Measurements from ENCODE around the gene XRN2.

The XRN2 gene

DNA sequence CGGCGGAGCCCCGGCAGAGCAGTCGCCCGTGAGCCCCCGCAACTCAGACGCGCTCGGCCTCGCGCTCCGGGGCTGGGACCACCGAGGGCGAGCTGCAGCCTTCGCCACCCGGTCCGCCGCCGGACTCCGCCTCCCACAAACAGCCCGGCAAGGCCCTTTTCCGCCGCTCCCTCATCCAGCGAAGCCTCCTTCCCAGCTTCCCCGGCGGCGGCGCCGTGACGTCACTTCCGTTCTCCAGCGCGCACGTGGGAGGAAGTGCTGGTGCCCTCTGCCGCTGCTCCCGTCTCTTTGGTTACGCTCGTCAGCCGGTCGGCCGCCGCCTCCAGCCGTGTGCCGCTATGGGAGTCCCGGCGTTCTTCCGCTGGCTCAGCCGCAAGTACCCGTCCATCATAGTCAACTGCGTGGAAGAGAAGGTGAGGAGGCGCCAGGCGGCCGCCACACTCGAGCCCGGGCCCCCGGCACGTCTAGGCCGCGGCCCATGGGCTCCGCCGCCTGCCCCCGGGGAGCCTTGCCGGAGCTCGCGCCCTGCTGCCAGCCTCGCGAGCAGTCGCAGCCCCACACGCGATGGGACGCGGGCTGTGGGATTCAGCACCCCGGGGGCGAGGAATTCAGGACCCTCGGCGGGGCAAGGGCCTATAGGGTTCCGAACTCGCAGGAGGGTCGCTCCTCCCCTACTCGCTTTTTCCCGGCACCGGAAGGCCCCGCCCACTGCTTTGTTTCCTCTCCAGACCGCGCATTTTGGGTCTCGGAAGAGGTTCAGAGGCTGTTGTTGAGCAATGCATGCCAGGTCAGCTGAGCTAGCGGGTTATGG lies at the start of gene XRN2:
Gene XRN2 (plus strand): TSS at position 271 of the 811 bp plus-strand sequence. CDS start 68 bp downstream, at position 339.
- H3K4me1 ChIP-seq (ENCODE audit: control insufficient read depth, insufficient read depth, low read length), result peaks cover 14% of the 10 kb centered on the region
- peak within 1 kb of the TSS; percentile 82 for H3K4me3 ChIP-seq (ENCODE audit: low read depth, low read length)
- peak within 1 kb of the TSS; percentile 99 for H3K27ac ChIP-seq (ENCODE audit: low read depth, low read length)

DNA sequence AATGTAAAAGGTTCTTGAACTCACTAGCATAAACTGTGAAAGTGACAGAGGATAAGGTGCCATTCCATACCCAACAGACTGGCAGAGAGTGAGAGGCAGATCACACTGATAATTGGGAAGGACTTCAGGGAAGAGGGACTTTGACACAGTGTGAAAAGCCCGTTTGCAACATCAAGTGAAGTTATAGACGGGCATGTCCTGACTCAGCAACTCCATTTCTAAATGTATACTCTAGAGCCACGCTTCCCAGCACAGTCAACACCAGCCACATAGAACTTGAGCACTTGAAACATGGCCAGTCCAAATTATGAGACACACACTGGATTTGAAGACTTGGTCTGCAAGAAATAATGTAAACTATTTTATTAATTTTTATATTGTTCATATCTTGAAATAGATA lies 45.9 kb upstream of the XRN2 start:
- no peak overlapping the region for H3K9ac ChIP-seq (ENCODE audit: low read length)
- no peaks in the 10 kb centered on the region for H3K36me3 ChIP-seq (ENCODE audit: control insufficient read depth, insufficient read depth, low read length)
- H3K4me3 ChIP-seq (ENCODE audit: low read depth, low read length), result no peak overlapping the region
- no peaks in the 10 kb centered on the region for H3K9me3 ChIP-seq (ENCODE audit: control insufficient read depth, insufficient read depth, low read depth, low read length)
- H3K27me3 ChIP-seq (ENCODE audit: control insufficient read depth, insufficient read depth, low read length), result no peaks in the 10 kb centered on the region
- no peaks in the 10 kb centered on the region for H3K4me1 ChIP-seq (ENCODE audit: control insufficient read depth, insufficient read depth, low read length)
- H3K27ac ChIP-seq (ENCODE audit: low read depth, low read length), result no peak overlapping the region

More for the DNA sequence above, at the start of gene XRN2:
- no peaks in the 10 kb centered on the region for H3K9me3 ChIP-seq (ENCODE audit: control insufficient read depth, insufficient read depth, low read depth, low read length)
- H3K9ac ChIP-seq (ENCODE audit: low read length), result peak within 1 kb of the TSS; percentile 100
- peaks cover 4% of the 10 kb centered on the region for H3K36me3 ChIP-seq (ENCODE audit: control insufficient read depth, insufficient read depth, low read length)
- no peaks in the 10 kb centered on the region for H3K27me3 ChIP-seq (ENCODE audit: control insufficient read depth, insufficient read depth, low read length)

DNA sequence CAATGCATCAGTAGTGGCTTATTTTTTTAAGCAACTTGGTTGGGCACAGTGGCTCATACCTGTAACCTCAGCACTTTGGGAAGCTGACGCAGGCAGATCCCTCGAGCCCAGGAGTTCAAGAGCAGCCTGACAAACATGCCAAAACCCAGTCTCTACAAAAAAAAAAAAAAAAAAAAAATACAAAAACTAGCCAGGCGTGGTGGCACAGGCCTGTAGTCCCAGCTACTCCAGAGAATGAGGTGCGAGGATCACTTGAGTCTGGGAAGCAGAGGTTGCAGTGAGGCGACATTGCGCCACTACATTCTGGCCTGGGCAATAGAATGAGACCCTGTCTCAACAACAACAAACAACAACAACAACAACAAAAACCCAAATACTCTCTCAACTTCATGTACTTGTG lies 44.7 kb upstream of the XRN2 start:
- Histone ChIP-seq H3K9ac (ENCODE audit: low read length) (no peak overlapping the region), H3K4me1 (ENCODE audit: control insufficient read depth, insufficient read depth, low read length) (no peaks in the 10 kb centered on the region), H3K27ac (ENCODE audit: low read depth, low read length) (no peak overlapping the region), H3K9me3 (ENCODE audit: control insufficient read depth, insufficient read depth, low read depth, low read length) (no peaks in the 10 kb centered on the region), H3K4me3 (ENCODE audit: low read depth, low read length) (no peak overlapping the region), H3K27me3 (ENCODE audit: control insufficient read depth, insufficient read depth, low read length) (no peaks in the 10 kb centered on the region), H3K36me3 (ENCODE audit: control insufficient read depth, insufficient read depth, low read length) (no peaks in the 10 kb centered on the region)

DNA sequence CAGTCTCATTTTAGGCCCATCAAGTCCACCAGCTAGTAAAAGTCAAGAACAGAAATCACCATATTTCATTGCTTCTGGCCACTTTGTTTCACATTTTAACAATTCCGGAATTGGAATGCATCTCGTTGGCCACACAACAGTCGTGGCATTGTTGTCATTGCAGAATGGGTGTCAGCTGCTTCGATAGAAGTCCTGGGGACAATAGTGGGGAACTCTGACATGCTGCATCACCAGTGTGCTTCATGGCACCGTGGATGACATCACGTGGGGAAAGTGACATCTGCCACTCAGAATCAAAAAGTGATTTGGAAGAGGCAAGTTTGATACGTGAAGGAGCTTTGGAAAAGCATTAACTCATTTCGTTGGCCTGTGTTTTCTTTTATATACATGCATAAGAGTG lies 43.8 kb upstream of the XRN2 start:
- Histone ChIP-seq H3K4me1 (ENCODE audit: control insufficient read depth, insufficient read depth, low read length) (no peaks in the 10 kb centered on the region), H3K9ac (ENCODE audit: low read length) (no peak overlapping the region), H3K27me3 (ENCODE audit: control insufficient read depth, insufficient read depth, low read length) (no peaks in the 10 kb centered on the region), H3K4me3 (ENCODE audit: low read depth, low read length) (no peak overlapping the region), H3K27ac (ENCODE audit: low read depth, low read length) (no peak overlapping the region), H3K36me3 (ENCODE audit: control insufficient read depth, insufficient read depth, low read length) (no peaks in the 10 kb centered on the region), H3K9me3 (ENCODE audit: control insufficient read depth, insufficient read depth, low read depth, low read length) (no peaks in the 10 kb centered on the region)

GRCh38 chr20:21262812-21263211 lies 40.3 kb upstream of the XRN2 start:
- H3K27ac ChIP-seq (ENCODE audit: low read depth, low read length), result no peak overlapping the region
- H3K9me3 ChIP-seq (ENCODE audit: control insufficient read depth, insufficient read depth, low read depth, low read length), result peaks cover 12% of the 10 kb centered on the region
- H3K36me3 ChIP-seq (ENCODE audit: control insufficient read depth, insufficient read depth, low read length), result no peaks in the 10 kb centered on the region
- no peaks in the 10 kb centered on the region for H3K27me3 ChIP-seq (ENCODE audit: control insufficient read depth, insufficient read depth, low read length)
- no peaks in the 10 kb centered on the region for H3K4me1 ChIP-seq (ENCODE audit: control insufficient read depth, insufficient read depth, low read length)
- no peak overlapping the region for H3K9ac ChIP-seq (ENCODE audit: low read length)
- H3K4me3 ChIP-seq (ENCODE audit: low read depth, low read length), result no peak overlapping the region

DNA sequence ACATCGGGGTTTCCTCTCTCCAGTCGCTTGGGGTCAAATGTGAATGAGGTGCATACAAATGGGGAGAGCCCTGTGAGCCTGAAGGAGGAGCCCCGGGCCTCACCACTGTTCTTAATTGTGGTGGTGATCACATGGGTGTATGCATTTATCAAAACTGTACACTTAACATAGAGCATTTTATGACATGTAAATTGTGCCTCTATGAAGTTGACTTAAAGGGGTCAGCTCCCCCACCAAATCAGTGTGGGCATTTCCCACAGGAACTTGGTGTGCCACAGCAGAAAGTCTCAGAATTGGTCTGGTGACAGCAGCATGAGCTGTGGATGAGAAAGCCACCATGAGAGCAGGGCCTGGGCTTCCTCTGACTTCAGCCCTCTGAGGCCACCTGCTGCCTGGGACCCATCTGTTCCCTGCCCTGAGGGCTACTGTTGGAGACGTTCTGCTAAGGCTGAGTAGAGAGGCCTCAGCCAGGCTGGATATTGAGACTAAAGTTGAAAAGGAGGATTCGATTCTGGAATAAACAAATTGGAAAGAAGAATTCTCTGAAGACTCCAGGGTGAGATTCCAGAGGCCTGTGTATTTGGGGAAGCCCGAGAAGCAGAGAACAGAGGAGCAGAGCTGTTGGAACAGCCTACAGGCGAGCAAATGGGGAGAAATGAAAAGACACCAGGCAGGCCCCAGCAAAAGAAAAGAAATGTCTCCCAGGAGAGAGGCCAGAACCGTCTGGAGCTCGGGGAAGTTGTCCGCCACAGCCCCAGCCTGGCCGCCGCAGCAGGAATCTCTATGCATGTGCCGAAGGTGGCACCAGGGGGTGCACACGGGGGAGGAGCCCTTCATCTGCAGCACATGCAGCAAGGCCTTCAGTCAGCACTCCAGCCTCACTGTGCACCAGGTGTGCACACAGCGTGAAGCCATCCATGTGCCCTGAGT lies 37.6 kb upstream of the XRN2 start:
- no peaks in the 10 kb centered on the region for H3K36me3 ChIP-seq (ENCODE audit: control insufficient read depth, insufficient read depth, low read length)
- H3K27me3 ChIP-seq (ENCODE audit: control insufficient read depth, insufficient read depth, low read length), result no peaks in the 10 kb centered on the region
- H3K9ac ChIP-seq (ENCODE audit: low read length), result no peak overlapping the region
- no peaks in the 10 kb centered on the region for H3K4me1 ChIP-seq (ENCODE audit: control insufficient read depth, insufficient read depth, low read length)
- no peak overlapping the region for H3K4me3 ChIP-seq (ENCODE audit: low read depth, low read length)
- no peak overlapping the region for H3K27ac ChIP-seq (ENCODE audit: low read depth, low read length)
- peaks cover 12% of the 10 kb centered on the region for H3K9me3 ChIP-seq (ENCODE audit: control insufficient read depth, insufficient read depth, low read depth, low read length)

GRCh38 chr20:21266191-21266536 lies 37.0 kb upstream of the XRN2 start:
- H3K27me3 ChIP-seq (ENCODE audit: control insufficient read depth, insufficient read depth, low read length), result no peaks in the 10 kb centered on the region
- H3K27ac ChIP-seq (ENCODE audit: low read depth, low read length), result no peak overlapping the region

DNA sequence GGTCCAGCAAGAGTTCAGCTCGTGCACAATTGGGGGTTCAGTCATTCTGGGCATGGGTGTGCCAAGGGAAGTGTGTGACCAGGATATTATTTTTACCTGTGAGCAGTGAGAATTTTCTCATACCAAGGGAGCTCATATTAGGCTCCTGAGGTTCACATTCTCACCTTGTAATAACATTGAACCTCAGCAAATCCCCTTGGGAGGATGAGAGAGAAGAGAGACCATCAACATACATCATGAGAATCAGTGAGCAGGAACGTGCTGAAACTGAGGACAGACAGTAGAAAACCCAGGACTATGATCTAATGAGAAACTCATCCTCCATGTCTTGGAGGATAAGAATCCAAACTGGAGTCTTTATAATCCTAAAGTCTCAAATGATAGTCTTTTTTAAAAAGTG lies 33.4 kb upstream of the XRN2 start:
- Histone ChIP-seq H3K36me3 (ENCODE audit: control insufficient read depth, insufficient read depth, low read length) (no peaks in the 10 kb centered on the region), H3K27me3 (ENCODE audit: control insufficient read depth, insufficient read depth, low read length) (no peaks in the 10 kb centered on the region), H3K9me3 (ENCODE audit: control insufficient read depth, insufficient read depth, low read depth, low read length) (peaks cover 12% of the 10 kb centered on the region), H3K27ac (ENCODE audit: low read depth, low read length) (no peak overlapping the region), H3K4me1 (ENCODE audit: control insufficient read depth, insufficient read depth, low read length) (no peaks in the 10 kb centered on the region), H3K9ac (ENCODE audit: low read length) (no peak overlapping the region), H3K4me3 (ENCODE audit: low read depth, low read length) (no peak overlapping the region)

More at GRCh38 chr20:21266191-21266536, 37.0 kb upstream of the XRN2 start:
- no peak overlapping the region for H3K9ac ChIP-seq (ENCODE audit: low read length)
- no peaks in the 10 kb centered on the region for H3K36me3 ChIP-seq (ENCODE audit: control insufficient read depth, insufficient read depth, low read length)
- H3K4me1 ChIP-seq (ENCODE audit: control insufficient read depth, insufficient read depth, low read length), result no peaks in the 10 kb centered on the region
- no peak overlapping the region for H3K4me3 ChIP-seq (ENCODE audit: low read depth, low read length)
- H3K9me3 ChIP-seq (ENCODE audit: control insufficient read depth, insufficient read depth, low read depth, low read length), result peaks cover 12% of the 10 kb centered on the region

- no peaks in the 10 kb centered on the region for H3K36me3 ChIP-seq (ENCODE audit: control insufficient read depth, insufficient read depth, low read length)
- H3K9ac ChIP-seq (ENCODE audit: low read length), result no peak overlapping the region
- H3K9me3 ChIP-seq (ENCODE audit: control insufficient read depth, insufficient read depth, low read depth, low read length), result peaks cover 12% of the 10 kb centered on the region
- no peak overlapping the region for H3K27ac ChIP-seq (ENCODE audit: low read depth, low read length)
- H3K4me1 ChIP-seq (ENCODE audit: control insufficient read depth, insufficient read depth, low read length), result no peaks in the 10 kb centered on the region
- H3K27me3 ChIP-seq (ENCODE audit: control insufficient read depth, insufficient read depth, low read length), result no peaks in the 10 kb centered on the region
- H3K4me3 ChIP-seq (ENCODE audit: low read depth, low read length), result no peak overlapping the region
These were observed 32.3 kb upstream of the XRN2 start for GRCh38 chr20:21270806-21271205.

DNA sequence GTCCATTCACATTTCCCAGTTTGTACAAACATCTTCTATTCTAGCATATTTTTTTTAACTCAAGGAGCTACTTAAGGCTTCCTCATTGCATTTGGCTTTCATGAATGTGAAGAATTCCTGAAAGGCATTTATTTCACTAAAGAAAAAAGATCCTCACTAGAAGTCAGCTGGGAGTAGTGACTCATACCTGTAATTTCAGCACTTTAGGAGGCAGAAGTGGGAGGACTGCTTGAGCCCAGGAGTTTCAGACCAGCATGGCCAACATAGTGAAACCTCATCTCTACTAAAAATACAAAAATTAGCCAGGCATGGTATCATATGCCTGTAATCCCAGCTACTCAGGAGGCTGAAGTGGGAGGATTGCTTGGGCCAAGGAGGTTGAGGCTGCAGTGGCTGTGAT lies 30.9 kb upstream of the XRN2 start:
- no peak overlapping the region for H3K9ac ChIP-seq (ENCODE audit: low read length)
- H3K27me3 ChIP-seq (ENCODE audit: control insufficient read depth, insufficient read depth, low read length), result no peaks in the 10 kb centered on the region
- no peaks in the 10 kb centered on the region for H3K36me3 ChIP-seq (ENCODE audit: control insufficient read depth, insufficient read depth, low read length)
- H3K9me3 ChIP-seq (ENCODE audit: control insufficient read depth, insufficient read depth, low read depth, low read length), result peaks cover 3% of the 10 kb centered on the region
- no peak overlapping the region for H3K4me3 ChIP-seq (ENCODE audit: low read depth, low read length)
- H3K4me1 ChIP-seq (ENCODE audit: control insufficient read depth, insufficient read depth, low read length), result no peaks in the 10 kb centered on the region
- no peak overlapping the region for H3K27ac ChIP-seq (ENCODE audit: low read depth, low read length)

- Histone ChIP-seq H3K9me3 (ENCODE audit: control insufficient read depth, insufficient read depth, low read depth, low read length) (no peaks in the 10 kb centered on the region), H3K9ac (ENCODE audit: low read length) (no peak overlapping the region), H3K27ac (ENCODE audit: low read depth, low read length) (no peak overlapping the region), H3K4me3 (ENCODE audit: low read depth, low read length) (no peak overlapping the region), H3K36me3 (ENCODE audit: control insufficient read depth, insufficient read depth, low read length) (no peaks in the 10 kb centered on the region), H3K4me1 (ENCODE audit: control insufficient read depth, insufficient read depth, low read length) (no peaks in the 10 kb centered on the region), H3K27me3 (ENCODE audit: control insufficient read depth, insufficient read depth, low read length) (no peaks in the 10 kb centered on the region)
These were observed 30.5 kb upstream of the XRN2 start for GRCh38 chr20:21272679-21273078.
